Neural cell (in vitro differentiated cells): ENCODE results near the gene P2RY14. TPM values are rescaled to one million over a fixed set of nuclear protein-coding genes. Genes with fewer than 3 reads are reported as not detected.

ENCODE experiments used
- H2AFZ ChIP-seq: fragments of 200-600, 300-800 bp; sonication (generic), shearing (Covaris generic); 2 replicates; pipeline ENCODE4 v1.6.0; 2014; ENCODE audit warnings: low read depth, mild to moderate bottlenecking, antibody characterized with exemption, low read length, moderate library complexity
- H3F3A ChIP-seq: fragments of 200-600 bp; shearing (Covaris generic); 2 replicates; pipeline ENCODE4 v1.6.1; 2016; ENCODE audit warnings: mild to moderate bottlenecking, moderate library complexity, mixed read lengths, antibody characterized with exemption, low read length; ENCODE audit not compliant: insufficient read depth, poor library complexity, severe bottlenecking
- H3K27ac ChIP-seq: fragments of 200-600, 300-800 bp; sonication (generic), shearing (Covaris generic); 2 replicates; pipeline ENCODE4 v1.5.1; 2014; ENCODE audit warnings: mild to moderate bottlenecking, low read length, moderate library complexity
- H3K27me3 ChIP-seq: fragments of 300-800, 200-600 bp; sonication (generic), shearing (Covaris generic); 2 replicates; pipeline ENCODE4 v1.6.0; 2014; ENCODE audit warnings: mild to moderate bottlenecking, low read depth, low read length, moderate library complexity; ENCODE audit not compliant: insufficient read depth
- H3K36me3 ChIP-seq: fragments of 300-800, 200-600 bp; sonication (generic), shearing (Covaris generic); 2 replicates; pipeline ENCODE4 v1.5.1; 2014; ENCODE audit warnings: mild to moderate bottlenecking, antibody characterized with exemption, low read length, moderate library complexity; ENCODE audit not compliant: insufficient read depth
- H3K4me2 ChIP-seq: fragments of 300-800, 200-600 bp; sonication (generic), shearing (Covaris generic); 2 replicates; pipeline ENCODE4 v1.6.0; 2014; ENCODE audit warnings: mild to moderate bottlenecking, low read length
- H3K4me3 ChIP-seq: fragments of 300-800, 200-600 bp; sonication (generic), shearing (Covaris generic); 2 replicates; pipeline ENCODE4 v1.5.1; 2014; ENCODE audit warnings: mild to moderate bottlenecking, low read length, moderate library complexity
- H3K79me2 ChIP-seq: fragments of 200-600 bp; shearing (Covaris generic); replicated peaks from 2 replicates; pipeline ENCODE4 v1.6.0; 2014; ENCODE audit warnings: mild to moderate bottlenecking, low read length, moderate library complexity; ENCODE audit not compliant: insufficient read depth
- H3K9ac ChIP-seq: fragments of 300-800, 200-600 bp; sonication (generic), shearing (Covaris generic); 2 replicates; pipeline ENCODE4 v1.6.1; 2016; ENCODE audit warnings: mild to moderate bottlenecking, low read length, mixed read lengths
- H3K9me2 ChIP-seq: fragments of 200-600 bp; shearing (Covaris generic); 2 replicates; pipeline ENCODE4 v1.6.1; 2016; ENCODE audit warnings: mild to moderate bottlenecking, low read length, mixed read lengths; ENCODE audit not compliant: insufficient read depth
- H3K9me3 ChIP-seq: fragments of 200-600, 300-800 bp; sonication (generic), shearing (Covaris generic); 2 replicates; pipeline ENCODE4 v1.6.1; 2016; ENCODE audit warnings: mild to moderate bottlenecking, mixed run types, low read length, moderate library complexity, mixed read lengths
- H4K20me1 ChIP-seq: fragments of 200-600 bp; shearing (Covaris generic); 2 replicates; pipeline ENCODE4 v1.6.1; 2016; ENCODE audit warnings: mild to moderate bottlenecking, mixed run types; ENCODE audit not compliant: insufficient read depth
- EP300 ChIP-seq: fragments of 450-650 bp; conservative IDR thresholded peaks from 2 replicates; pipeline ENCODE4 v1.6.1; 2014; ENCODE audit warnings: antibody characterized with exemption, mild to moderate bottlenecking, moderate library complexity; ENCODE audit not compliant: poor library complexity, severe bottlenecking
- EZH2 ChIP-seq: fragments of 200-600, 300-800 bp; shearing (Covaris generic), sonication (generic); IDR thresholded peaks from 2 replicates; pipeline ENCODE4 v1.6.1; 2014; ENCODE audit warnings: antibody characterized with exemption, low read length, borderline replicate concordance, mild to moderate bottlenecking; ENCODE audit not compliant: insufficient read depth, poor library complexity, severe bottlenecking
- MXI1 ChIP-seq: fragments of 450-650 bp; conservative IDR thresholded peaks from 2 replicates; pipeline ENCODE4 v1.6.1; 2014; ENCODE audit warnings: antibody characterized with exemption, mild to moderate bottlenecking; ENCODE audit not compliant: poor library complexity, severe bottlenecking
- POLR2AphosphoS5 ChIP-seq: IDR thresholded peaks from 2 replicates; pipeline ENCODE4 v1.6.1; 2012
- RAD21 ChIP-seq: fragments of 450-650 bp; conservative IDR thresholded peaks from 2 replicates; pipeline ENCODE4 v1.6.1; 2014; ENCODE audit warnings: antibody characterized with exemption, mild to moderate bottlenecking, moderate library complexity
- SMC3 ChIP-seq: fragments of 450-650 bp; conservative IDR thresholded peaks from 2 replicates; pipeline ENCODE4 v1.6.1; 2014; ENCODE audit warnings: antibody characterized with exemption, mild to moderate bottlenecking, moderate library complexity; ENCODE audit not compliant: poor library complexity
- TAF1 ChIP-seq: IDR thresholded peaks from 2 replicates; pipeline ENCODE4 v1.6.1; 2012; ENCODE audit warnings: low read depth
- polyA plus RNA-seq: library from polyadenylated mRNA; depleted of rRNA; stranded (reverse); fragments of >200 nt; gene quantifications from 2 replicates; pipeline ENCODE4 v1.2.3, GENCODE V29; 2014
- TF ChIP-seq, protein P1 (sequence below): IDR thresholded peaks from 2 replicates; pipeline ENCODE4 v1.6.1; 2012; ENCODE audit warnings: borderline replicate concordance
- TF ChIP-seq, protein P2 (sequence below): fragments of 450-650 bp; IDR thresholded peaks from 2 replicates; pipeline ENCODE4 v1.5.1; 2014; ENCODE audit warnings: antibody characterized with exemption, mild to moderate bottlenecking, moderate library complexity; ENCODE audit not compliant: poor library complexity, severe bottlenecking

P2RY14 gene
- polyA plus RNA-seq, 1 donor from 2014 or later = not detected

DNA sequence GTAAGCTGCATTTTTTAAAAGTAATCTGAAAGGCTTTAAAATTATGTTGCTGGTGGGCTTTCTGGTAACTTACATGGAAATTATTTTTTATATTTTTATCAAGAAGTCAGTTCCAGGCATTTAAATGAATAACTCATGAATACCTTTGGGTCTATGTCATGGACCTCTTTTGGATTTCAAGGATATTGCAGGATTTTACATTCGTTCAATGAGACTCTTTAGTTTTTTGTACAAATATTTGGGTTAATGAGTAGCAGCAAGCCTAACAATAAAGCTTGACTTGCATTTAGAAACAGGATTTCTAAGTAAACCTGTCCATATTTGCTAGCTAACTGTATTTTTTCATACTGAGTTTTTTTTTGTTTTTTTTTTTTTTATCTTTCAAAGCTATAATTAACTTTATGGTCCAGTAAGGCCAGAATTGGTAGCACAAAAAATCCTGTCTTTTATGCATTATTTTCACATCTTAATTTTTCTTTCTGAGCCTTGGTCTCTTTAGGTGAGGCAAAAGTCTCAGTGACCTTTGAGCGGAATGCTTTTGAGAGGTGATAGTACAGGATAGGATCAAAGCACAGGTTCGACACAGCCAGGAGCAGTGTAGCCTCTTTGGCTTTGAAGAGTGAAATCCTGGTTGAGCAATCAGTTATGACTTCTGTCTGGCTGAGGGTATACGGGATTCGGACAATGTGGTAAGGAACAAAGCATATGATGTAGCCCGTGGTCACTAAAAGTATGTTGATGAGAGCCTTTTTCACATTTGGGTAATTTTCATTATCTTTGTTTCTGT, 80.2 kb downstream of the P2RY14 start:
- Histone ChIP-seq H3K79me2 (no peaks in the 10 kb centered on the region), H3K4me2 (no peak overlapping the region)
- TF ChIP-seq EZH2 (no peak), POLR2AphosphoS5 (no peak), SMC3 (no peak), EP300 (no peak), RAD21 (no peak), TAF1 (no peak), MXI1 (no peak)
- TF ChIP-seq, protein P1, sequence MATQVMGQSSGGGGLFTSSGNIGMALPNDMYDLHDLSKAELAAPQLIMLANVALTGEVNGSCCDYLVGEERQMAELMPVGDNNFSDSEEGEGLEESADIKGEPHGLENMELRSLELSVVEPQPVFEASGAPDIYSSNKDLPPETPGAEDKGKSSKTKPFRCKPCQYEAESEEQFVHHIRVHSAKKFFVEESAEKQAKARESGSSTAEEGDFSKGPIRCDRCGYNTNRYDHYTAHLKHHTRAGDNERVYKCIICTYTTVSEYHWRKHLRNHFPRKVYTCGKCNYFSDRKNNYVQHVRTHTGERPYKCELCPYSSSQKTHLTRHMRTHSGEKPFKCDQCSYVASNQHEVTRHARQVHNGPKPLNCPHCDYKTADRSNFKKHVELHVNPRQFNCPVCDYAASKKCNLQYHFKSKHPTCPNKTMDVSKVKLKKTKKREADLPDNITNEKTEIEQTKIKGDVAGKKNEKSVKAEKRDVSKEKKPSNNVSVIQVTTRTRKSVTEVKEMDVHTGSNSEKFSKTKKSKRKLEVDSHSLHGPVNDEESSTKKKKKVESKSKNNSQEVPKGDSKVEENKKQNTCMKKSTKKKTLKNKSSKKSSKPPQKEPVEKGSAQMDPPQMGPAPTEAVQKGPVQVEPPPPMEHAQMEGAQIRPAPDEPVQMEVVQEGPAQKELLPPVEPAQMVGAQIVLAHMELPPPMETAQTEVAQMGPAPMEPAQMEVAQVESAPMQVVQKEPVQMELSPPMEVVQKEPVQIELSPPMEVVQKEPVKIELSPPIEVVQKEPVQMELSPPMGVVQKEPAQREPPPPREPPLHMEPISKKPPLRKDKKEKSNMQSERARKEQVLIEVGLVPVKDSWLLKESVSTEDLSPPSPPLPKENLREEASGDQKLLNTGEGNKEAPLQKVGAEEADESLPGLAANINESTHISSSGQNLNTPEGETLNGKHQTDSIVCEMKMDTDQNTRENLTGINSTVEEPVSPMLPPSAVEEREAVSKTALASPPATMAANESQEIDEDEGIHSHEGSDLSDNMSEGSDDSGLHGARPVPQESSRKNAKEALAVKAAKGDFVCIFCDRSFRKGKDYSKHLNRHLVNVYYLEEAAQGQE = no peak
- TF ChIP-seq, protein P2, sequence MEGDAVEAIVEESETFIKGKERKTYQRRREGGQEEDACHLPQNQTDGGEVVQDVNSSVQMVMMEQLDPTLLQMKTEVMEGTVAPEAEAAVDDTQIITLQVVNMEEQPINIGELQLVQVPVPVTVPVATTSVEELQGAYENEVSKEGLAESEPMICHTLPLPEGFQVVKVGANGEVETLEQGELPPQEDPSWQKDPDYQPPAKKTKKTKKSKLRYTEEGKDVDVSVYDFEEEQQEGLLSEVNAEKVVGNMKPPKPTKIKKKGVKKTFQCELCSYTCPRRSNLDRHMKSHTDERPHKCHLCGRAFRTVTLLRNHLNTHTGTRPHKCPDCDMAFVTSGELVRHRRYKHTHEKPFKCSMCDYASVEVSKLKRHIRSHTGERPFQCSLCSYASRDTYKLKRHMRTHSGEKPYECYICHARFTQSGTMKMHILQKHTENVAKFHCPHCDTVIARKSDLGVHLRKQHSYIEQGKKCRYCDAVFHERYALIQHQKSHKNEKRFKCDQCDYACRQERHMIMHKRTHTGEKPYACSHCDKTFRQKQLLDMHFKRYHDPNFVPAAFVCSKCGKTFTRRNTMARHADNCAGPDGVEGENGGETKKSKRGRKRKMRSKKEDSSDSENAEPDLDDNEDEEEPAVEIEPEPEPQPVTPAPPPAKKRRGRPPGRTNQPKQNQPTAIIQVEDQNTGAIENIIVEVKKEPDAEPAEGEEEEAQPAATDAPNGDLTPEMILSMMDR = no peak

DNA sequence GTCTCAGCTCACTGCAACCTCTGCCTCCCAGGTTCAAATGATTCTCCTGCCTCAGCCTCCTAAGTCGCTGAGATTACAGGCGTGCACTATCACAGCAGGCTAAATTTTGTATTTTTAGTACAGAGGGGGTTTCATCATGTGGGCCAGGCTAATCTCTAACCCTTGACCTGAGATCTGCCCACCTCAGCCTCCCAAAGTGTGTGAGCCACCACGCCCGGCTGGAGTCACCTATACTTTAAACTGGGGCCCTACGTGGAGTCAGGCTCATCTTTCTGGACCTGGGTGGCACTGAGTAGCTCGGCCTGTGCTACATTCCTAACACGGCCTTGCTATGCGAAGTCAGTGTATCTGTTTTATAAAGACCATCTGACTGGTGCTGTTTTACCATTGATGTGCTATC, 81.1 kb downstream of the P2RY14 start:
- H3K4me2 ChIP-seq = no peak overlapping the region
- no peaks in the 10 kb centered on the region for H4K20me1 ChIP-seq
- no peaks in the 10 kb centered on the region for H3K79me2 ChIP-seq
- no peaks in the 10 kb centered on the region for H3K27me3 ChIP-seq
- no peak overlapping the region for H3K27ac ChIP-seq
- peaks cover 5% of the 10 kb centered on the region for H3K36me3 ChIP-seq
- no peaks in the 10 kb centered on the region for H3K9me3 ChIP-seq
- H3K9me2 ChIP-seq = no peaks in the 10 kb centered on the region
- TF ChIP-seq, protein P1 = no peak
- TF ChIP-seq MXI1 (no peak), EZH2 (no peak)
- no peak overlapping the region for H2AFZ ChIP-seq
- no peaks in the 10 kb centered on the region for H3F3A ChIP-seq
- no peak overlapping the region for H3K9ac ChIP-seq
- H3K4me3 ChIP-seq = no peak overlapping the region

More for the DNA sequence above, 80.2 kb downstream of the P2RY14 start:
- Histone ChIP-seq H3K9me2 (no peaks in the 10 kb centered on the region), H3F3A (no peaks in the 10 kb centered on the region), H3K27me3 (no peaks in the 10 kb centered on the region), H3K4me3 (no peak overlapping the region), H3K27ac (no peak overlapping the region), H3K36me3 (peaks cover 4% of the 10 kb centered on the region), H3K9ac (no peak overlapping the region), H3K9me3 (no peaks in the 10 kb centered on the region), H4K20me1 (no peaks in the 10 kb centered on the region), H2AFZ (no peak overlapping the region)
